Panc1 (cell line): ENCODE data around the gene TPP1.

Experiments
- POLR2AphosphoS5 ChIP-seq: IDR thresholded peaks from 2 replicates; pipeline ENCODE4 v1.6.1; 2012; ENCODE audit warnings: mild to moderate bottlenecking, low read depth, low read length, moderate library complexity
- SIN3A ChIP-seq: IDR thresholded peaks from 2 replicates; pipeline ENCODE4 v1.6.1; 2012; ENCODE audit warnings: low read depth, mild to moderate bottlenecking, low read length, moderate library complexity, borderline replicate concordance; ENCODE audit not compliant: insufficient read depth
- TCF7L2 ChIP-seq: IDR thresholded peaks from 2 replicates; pipeline ENCODE4 v1.6.1; 2011; ENCODE audit warnings: mild to moderate bottlenecking, low read depth, low read length, inconsistent platforms
- TF ChIP-seq, protein P1 (sequence below): fragments of 450-650 bp; IDR thresholded peaks from 2 replicates; pipeline ENCODE4 v1.5.1; 2017; ENCODE audit warnings: mild to moderate bottlenecking
- TF ChIP-seq, protein P2 (sequence below), 2 experiments: IDR thresholded peaks; 2 replicates each; pipeline ENCODE4 v1.6.1; 2011 to 2012; ENCODE audit warnings: low read depth in 2 of 2, control low read depth in 1 of 2, low read length in 1 of 2, mild to moderate bottlenecking in 1 of 2, moderate library complexity in 1 of 2; ENCODE audit not compliant: insufficient read depth in 1 of 2

DNA sequence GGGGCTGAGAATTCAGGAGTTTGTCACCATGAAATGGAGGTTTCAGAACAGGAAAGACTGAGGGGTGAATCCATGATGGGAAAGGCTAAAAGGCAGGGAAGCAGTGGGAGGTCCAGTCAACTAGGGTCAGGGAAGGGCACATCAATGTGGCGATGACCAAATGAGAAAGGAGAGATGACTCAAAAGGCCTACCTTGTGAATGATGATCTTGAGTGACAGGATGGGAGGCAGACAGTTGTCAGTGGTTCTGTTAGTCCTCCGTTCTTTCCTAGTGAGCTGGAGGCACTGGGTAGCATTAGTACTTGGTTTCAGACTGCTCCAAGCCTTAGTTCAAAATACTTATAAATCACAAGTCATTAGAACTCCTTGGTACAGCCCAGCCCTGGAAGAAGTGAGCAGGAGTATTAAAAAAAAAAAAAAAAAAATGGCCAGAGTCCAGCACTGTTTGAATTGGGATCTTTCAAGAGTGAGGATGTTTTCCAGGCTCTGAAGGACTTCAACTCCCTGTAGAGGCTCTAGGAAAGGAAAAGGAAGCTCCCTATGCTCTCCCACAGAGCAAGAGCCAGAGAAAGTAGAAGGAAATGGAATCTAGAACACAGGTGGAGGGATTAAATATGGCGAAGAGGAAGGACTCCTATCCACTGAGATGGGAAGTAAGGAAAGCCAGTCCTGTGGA is 44.7 kb upstream of the TPP1 start:
- TF ChIP-seq, protein P1, sequence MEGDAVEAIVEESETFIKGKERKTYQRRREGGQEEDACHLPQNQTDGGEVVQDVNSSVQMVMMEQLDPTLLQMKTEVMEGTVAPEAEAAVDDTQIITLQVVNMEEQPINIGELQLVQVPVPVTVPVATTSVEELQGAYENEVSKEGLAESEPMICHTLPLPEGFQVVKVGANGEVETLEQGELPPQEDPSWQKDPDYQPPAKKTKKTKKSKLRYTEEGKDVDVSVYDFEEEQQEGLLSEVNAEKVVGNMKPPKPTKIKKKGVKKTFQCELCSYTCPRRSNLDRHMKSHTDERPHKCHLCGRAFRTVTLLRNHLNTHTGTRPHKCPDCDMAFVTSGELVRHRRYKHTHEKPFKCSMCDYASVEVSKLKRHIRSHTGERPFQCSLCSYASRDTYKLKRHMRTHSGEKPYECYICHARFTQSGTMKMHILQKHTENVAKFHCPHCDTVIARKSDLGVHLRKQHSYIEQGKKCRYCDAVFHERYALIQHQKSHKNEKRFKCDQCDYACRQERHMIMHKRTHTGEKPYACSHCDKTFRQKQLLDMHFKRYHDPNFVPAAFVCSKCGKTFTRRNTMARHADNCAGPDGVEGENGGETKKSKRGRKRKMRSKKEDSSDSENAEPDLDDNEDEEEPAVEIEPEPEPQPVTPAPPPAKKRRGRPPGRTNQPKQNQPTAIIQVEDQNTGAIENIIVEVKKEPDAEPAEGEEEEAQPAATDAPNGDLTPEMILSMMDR, result no peak
- TF ChIP-seq POLR2AphosphoS5, result no peak
- TF ChIP-seq, protein P2, sequence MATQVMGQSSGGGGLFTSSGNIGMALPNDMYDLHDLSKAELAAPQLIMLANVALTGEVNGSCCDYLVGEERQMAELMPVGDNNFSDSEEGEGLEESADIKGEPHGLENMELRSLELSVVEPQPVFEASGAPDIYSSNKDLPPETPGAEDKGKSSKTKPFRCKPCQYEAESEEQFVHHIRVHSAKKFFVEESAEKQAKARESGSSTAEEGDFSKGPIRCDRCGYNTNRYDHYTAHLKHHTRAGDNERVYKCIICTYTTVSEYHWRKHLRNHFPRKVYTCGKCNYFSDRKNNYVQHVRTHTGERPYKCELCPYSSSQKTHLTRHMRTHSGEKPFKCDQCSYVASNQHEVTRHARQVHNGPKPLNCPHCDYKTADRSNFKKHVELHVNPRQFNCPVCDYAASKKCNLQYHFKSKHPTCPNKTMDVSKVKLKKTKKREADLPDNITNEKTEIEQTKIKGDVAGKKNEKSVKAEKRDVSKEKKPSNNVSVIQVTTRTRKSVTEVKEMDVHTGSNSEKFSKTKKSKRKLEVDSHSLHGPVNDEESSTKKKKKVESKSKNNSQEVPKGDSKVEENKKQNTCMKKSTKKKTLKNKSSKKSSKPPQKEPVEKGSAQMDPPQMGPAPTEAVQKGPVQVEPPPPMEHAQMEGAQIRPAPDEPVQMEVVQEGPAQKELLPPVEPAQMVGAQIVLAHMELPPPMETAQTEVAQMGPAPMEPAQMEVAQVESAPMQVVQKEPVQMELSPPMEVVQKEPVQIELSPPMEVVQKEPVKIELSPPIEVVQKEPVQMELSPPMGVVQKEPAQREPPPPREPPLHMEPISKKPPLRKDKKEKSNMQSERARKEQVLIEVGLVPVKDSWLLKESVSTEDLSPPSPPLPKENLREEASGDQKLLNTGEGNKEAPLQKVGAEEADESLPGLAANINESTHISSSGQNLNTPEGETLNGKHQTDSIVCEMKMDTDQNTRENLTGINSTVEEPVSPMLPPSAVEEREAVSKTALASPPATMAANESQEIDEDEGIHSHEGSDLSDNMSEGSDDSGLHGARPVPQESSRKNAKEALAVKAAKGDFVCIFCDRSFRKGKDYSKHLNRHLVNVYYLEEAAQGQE (IDR thresholded peaks at IDR 0.05; ENCODE audit: insufficient read depth in 1 of 2, low read depth in 2 of 2, low read length in 1 of 2), result no peak
- TF ChIP-seq SIN3A, result no peak
- no peak for TF ChIP-seq TCF7L2
